K562 (cell line): ENCODE results near the gene CABP2. TPM values are rescaled to one million over a fixed set of nuclear protein-coding genes. Genes with fewer than 3 reads are reported as not detected.

ENCODE experiments used
- ATAC-seq: fragments of 200-7000 bp; cut with Tn5 transposase; 3 replicates; pipeline ENCODE4 v1.9.1; 2020; ENCODE audit warnings: moderate library complexity
- BruUV-seq: library from RNA; stranded (reverse); fragments of 400-500 nt; replicated peaks from 2 replicates; lab custom pipeline; 2021; lab: Mats Ljungman, UMichigan
- CTCF ChIA-PET: fragments of 300-600 bp; formaldehyde crosslinking; extraction: SDS; loops from one replicate; lab custom pipeline; 2021; ENCODE audit warnings: low intra/inter-chr PET ratio; lab: Yijun Ruan, JAX
- POLR2A ChIA-PET: fragments of 300-600, 350-650 bp; sonication (Branson Sonifier 250); formaldehyde crosslinking; extraction: SDS; loops from one replicate; lab custom pipeline; 2021; ENCODE audit warnings: antibody characterized with exemption, inconsistent platforms; lab: Yijun Ruan, JAX
- DNase-seq, 4 experiments: peaks; one replicate each; pipeline versions ENCODE4 v3.0.0 to v3.0.0-alpha.2; 2011 to 2018; ENCODE audit warnings: low spot score in 3 of 4, mixed read lengths in 3 of 4; ENCODE audit errors: extremely low read depth in 1 of 4
- FAIRE-seq: peaks from 2 replicates; lab custom pipeline; 2011; peaks lifted over from hg19 to GRCh38; lab: Jason Lieb, UNC
- H2AFZ ChIP-seq: 2 replicates; pipeline ENCODE4 v1.6.0; 2011; ENCODE audit warnings: low read depth, low read length, control low read depth, inconsistent platforms
- H3K27ac ChIP-seq: fragments of 200-600 bp; 3 replicates; pipeline ENCODE4 v1.8.0; 2011; ENCODE audit warnings: low read depth, mild to moderate bottlenecking, control low read depth, inconsistent platforms, low read length, moderate library complexity, mixed read lengths; ENCODE audit errors: extremely low read depth
- H3K27me3 ChIP-seq, 2 experiments: fragments of 300-600 bp in 1 of 2; 2 replicates in 1 of 2; 3 replicates in 1 of 2; pipeline versions ENCODE4 v1.6.0 to v1.8.0; 2011; ENCODE audit warnings: inconsistent platforms in 2 of 2, low read length in 2 of 2, mild to moderate bottlenecking in 1 of 2, mixed read lengths in 1 of 2, moderate library complexity in 1 of 2; ENCODE audit not compliant: control insufficient read depth in 2 of 2, insufficient read depth in 2 of 2
- H3K36me3 ChIP-seq: fragments of 300-600 bp; 3 replicates; pipeline ENCODE4 v1.8.0; 2011; ENCODE audit warnings: mild to moderate bottlenecking, low read length, inconsistent platforms; ENCODE audit not compliant: control insufficient read depth, insufficient read depth
- H3K4me1 ChIP-seq, 2 experiments: fragments of 200-600 bp in 1 of 2; replicated peaks in 1 of 2; 2 replicates in 1 of 2; 3 replicates in 1 of 2; pipeline versions ENCODE4 v1.5.1 to v1.8.0; 2011; ENCODE audit warnings: inconsistent platforms in 2 of 2, low read length in 2 of 2, mild to moderate bottlenecking in 1 of 2, mixed read lengths in 1 of 2, moderate library complexity in 1 of 2; ENCODE audit not compliant: control insufficient read depth in 2 of 2, insufficient read depth in 2 of 2
- H3K4me2 ChIP-seq: 2 replicates; pipeline ENCODE4 v1.6.1; 2011; ENCODE audit warnings: low read length, control low read depth, inconsistent platforms, mixed read lengths; ENCODE audit not compliant: insufficient read depth
- H3K4me3 ChIP-seq: fragments of 200-600 bp; sonication (generic), shearing (Covaris generic); 2 replicates; pipeline ENCODE4 v1.5.1; 2016; ENCODE audit warnings: control low read depth, inconsistent platforms
- H3K79me2 ChIP-seq: fragments of 200-600 bp; 3 replicates; pipeline ENCODE4 v1.8.0; 2011; ENCODE audit warnings: low read length, inconsistent platforms; ENCODE audit not compliant: control insufficient read depth, insufficient read depth
- H3K9ac ChIP-seq, 2 experiments: 2 replicates each; pipeline versions ENCODE4 v1.6.0 to v1.6.1; 2011; ENCODE audit warnings: low read depth in 2 of 2, low read length in 2 of 2, control low read depth in 1 of 2, inconsistent platforms in 1 of 2, mild to moderate bottlenecking in 1 of 2, mixed read lengths in 1 of 2; ENCODE audit not compliant: insufficient read depth in 1 of 2
- H3K9me1 ChIP-seq: one replicate; pipeline ENCODE4 v1.6.0; 2011; ENCODE audit warnings: inconsistent platforms, mild to moderate bottlenecking, low read length, moderate library complexity; ENCODE audit not compliant: control insufficient read depth, insufficient read depth
- H3K9me3 ChIP-seq: replicated peaks from 2 replicates; pipeline ENCODE4 v1.5.1; 2011; ENCODE audit warnings: low read depth, low read length, inconsistent platforms; ENCODE audit not compliant: control insufficient read depth, insufficient read depth
- H4K20me1 ChIP-seq: replicated peaks from 2 replicates; pipeline ENCODE4 v1.6.1; 2011; ENCODE audit warnings: low read length, inconsistent platforms, mixed read lengths; ENCODE audit not compliant: control insufficient read depth, insufficient read depth
- BCOR ChIP-seq: fragments of 450-650 bp; IDR thresholded peaks from 2 replicates; pipeline ENCODE4 v1.6.1; 2016
- ESRRA ChIP-seq: fragments of 450-650 bp; IDR thresholded peaks from 2 replicates; pipeline ENCODE4 v1.6.1; 2014; ENCODE audit warnings: low read depth, mild to moderate bottlenecking, moderate library complexity, borderline replicate concordance
- POLR2G ChIP-seq: fragments of 200-400 bp; formaldehyde crosslinking; IDR thresholded peaks from 2 replicates; pipeline ENCODE4 v1.6.1; 2017; ENCODE audit warnings: low read depth, mild to moderate bottlenecking, antibody characterized with exemption, low read length, moderate library complexity
- RBFOX2 ChIP-seq: fragments of 200-400 bp; formaldehyde crosslinking; IDR thresholded peaks from 2 replicates; pipeline ENCODE4 v1.6.1; 2017; ENCODE audit warnings: low read depth, mild to moderate bottlenecking, low read length, moderate library complexity
- RBM22 ChIP-seq: fragments of 200-400 bp; formaldehyde crosslinking; IDR thresholded peaks from 2 replicates; pipeline ENCODE4 v1.6.1; 2018; ENCODE audit warnings: low read length, low read depth; ENCODE audit not compliant: poor library complexity, severe bottlenecking
- RBM25 ChIP-seq: fragments of 200-400 bp; formaldehyde crosslinking; IDR thresholded peaks from 2 replicates; pipeline ENCODE4 v1.6.1; 2018; ENCODE audit warnings: low read length, low read depth, moderate library complexity; ENCODE audit not compliant: severe bottlenecking
- RCOR1 ChIP-seq, 2 experiments: IDR thresholded peaks; 2 replicates each; pipeline ENCODE4 v1.6.1; 2012; ENCODE audit warnings: low read depth in 2 of 2, low read length in 2 of 2, borderline replicate concordance in 1 of 2, improper control_type of control experiment in 1 of 2
- THRAP3 ChIP-seq: fragments of 450-650 bp; IDR thresholded peaks from 2 replicates; pipeline ENCODE4 v1.6.1; 2016; ENCODE audit warnings: mild to moderate bottlenecking, inconsistent platforms, borderline replicate concordance
- WGBS: fragments of 100-300 bp; shearing (Covaris generic); methylation state at CpG from one replicate; pipeline ENCODE4 v1.1.6; 2016; ENCODE audit warnings: low coverage, mixed read lengths; ENCODE audit not compliant: insufficient coverage; ENCODE audit errors: missing lambda C conversion rate; 5-methylcytosine and 5-hydroxymethylcytosine counted together
- in situ Hi-C: fragments of 300-500 bp; cut with MboI; formaldehyde crosslinking; loops from 4 replicates; pipeline ENCODE4 v1.15.0; 2018; ENCODE audit warnings: inconsistent platforms, mixed read lengths
- intact Hi-C: fragments of 100-400 bp; cut with micrococcal nuclease; formaldehyde crosslinking; loops from 2 replicates; pipeline ENCODE4 v1.14.2; 2022
- polyA plus RNA-seq, 8 experiments: library from polyadenylated mRNA; depleted of rRNA in 4 of 8; stranded (reverse) in 5 of 8; unstranded in 3 of 8; fragments of >200 nt; fragmentation: Nextera tagmentation in 2 of 8; fragmentation: Illumina TruSeq in 1 of 8; extraction: Ambion mirVana in 2 of 8; extraction: Trizol in 1 of 8; gene quantifications; 2 replicates each; pipeline versions ENCODE4 v1.2.1 to v1.2.3, GENCODE V29; 2011 to 2014; ENCODE audit warnings: inconsistent platforms in 1 of 8, missing spikeins in 1 of 8
- total RNA-seq, 7 experiments: library from RNA; depleted of rRNA in 6 of 7; stranded (reverse); fragments of >200 nt in 6 of 7; fragmentation: Illumina TruSeq in 2 of 7; extraction: Trizol in 2 of 7; gene quantifications; 2 replicates each; pipeline versions ENCODE4 v1.2.1 to v1.2.3, GENCODE V29; 2011 to 2021; ENCODE audit warnings: low replicate concordance in 1 of 7
- TF ChIP-seq, protein P1 (sequence below): sonication (generic); formaldehyde crosslinking; IDR thresholded peaks from 2 replicates; pipeline ENCODE4 v1.8.0; 2022; ENCODE audit warnings: mild to moderate bottlenecking, missing genetic modification reagents
- TF ChIP-seq, protein P2 (sequence below): fragments of 450-650 bp; formaldehyde crosslinking; IDR thresholded peaks from 2 replicates; pipeline ENCODE4 v1.4.0; 2022; ENCODE audit warnings: missing genetic modification characterization

The CABP2 gene
- total and polyA plus RNA-seq, 9 of the 15 experiments (the other 6 are each of a cell fraction or from before 2014, with no cell fraction given), result not detected

DNA sequence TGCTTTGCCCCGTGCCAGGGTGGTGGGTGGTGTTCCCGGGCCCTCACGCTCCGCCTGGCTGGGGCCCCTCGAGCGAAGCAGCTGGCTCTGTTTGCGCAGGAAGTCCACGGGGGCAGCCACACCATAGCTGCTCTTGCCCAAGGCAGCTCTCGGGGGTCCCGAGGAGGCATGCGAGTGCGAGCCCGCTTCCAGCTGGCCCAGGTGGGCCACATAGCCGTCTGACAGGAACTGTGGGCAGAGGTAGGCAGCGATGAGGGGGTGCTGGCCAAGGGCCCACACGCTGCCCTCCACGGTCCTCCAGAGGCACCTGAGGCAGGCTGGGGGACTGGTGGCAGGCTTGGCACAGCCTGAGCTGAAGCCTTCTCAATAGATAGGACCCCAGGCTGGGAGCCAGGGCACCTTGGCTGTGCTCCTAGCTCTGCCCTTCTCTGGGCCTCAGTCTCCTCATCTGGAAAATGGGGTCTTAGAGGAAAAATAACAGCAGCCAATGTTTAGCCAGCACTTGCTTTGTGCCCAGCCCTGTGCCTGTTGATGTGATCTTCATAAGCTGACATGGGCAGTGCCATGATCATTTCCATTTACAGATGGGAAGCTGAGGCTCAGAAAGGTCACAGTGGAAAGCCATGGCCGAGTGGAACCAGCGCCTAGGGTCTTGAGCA is 31.0 kb downstream of the CABP2 start:
- Histone ChIP-seq H3K27me3 (no peaks in the 10 kb centered on the region), H3K27ac (no peak overlapping the region), H3K4me1 (peaks cover 0 to 73% of the 10 kb centered on the region in 2 experiments; a peak in 2 of 5 replicates), H3K36me3 (peaks cover 92% of the 10 kb centered on the region; the same call in 2 of the 3 replicates), H3K79me2 (0 out of 3 replicates have a peak, but pooled peaks cover 3% of the 10 kb centered on the region), H2AFZ (no peak overlapping the region), H3K9ac (peak overlapping the region in 1 of 2 experiments; percentile 86; a peak in 2 of 4 replicates), H3K4me2 (no peak overlapping the region), H4K20me1 (no peaks in the 10 kb centered on the region), H3K9me1 (no peaks in the 10 kb centered on the region), H3K4me3 (no peak overlapping the region), H3K9me3 (no peaks in the 10 kb centered on the region)
- 0 out of 4 replicates have a peak, but pooled peaks of 1 of the 2 experiments have one; percentile 43 for TF ChIP-seq RCOR1 (IDR thresholded peaks at IDR 0.05; ENCODE audit: borderline replicate concordance in 1 of 2, low read depth in 2 of 2, low read length in 2 of 2)
- TF ChIP-seq RBM25, result peak; percentile 82
- TF ChIP-seq, protein P1, sequence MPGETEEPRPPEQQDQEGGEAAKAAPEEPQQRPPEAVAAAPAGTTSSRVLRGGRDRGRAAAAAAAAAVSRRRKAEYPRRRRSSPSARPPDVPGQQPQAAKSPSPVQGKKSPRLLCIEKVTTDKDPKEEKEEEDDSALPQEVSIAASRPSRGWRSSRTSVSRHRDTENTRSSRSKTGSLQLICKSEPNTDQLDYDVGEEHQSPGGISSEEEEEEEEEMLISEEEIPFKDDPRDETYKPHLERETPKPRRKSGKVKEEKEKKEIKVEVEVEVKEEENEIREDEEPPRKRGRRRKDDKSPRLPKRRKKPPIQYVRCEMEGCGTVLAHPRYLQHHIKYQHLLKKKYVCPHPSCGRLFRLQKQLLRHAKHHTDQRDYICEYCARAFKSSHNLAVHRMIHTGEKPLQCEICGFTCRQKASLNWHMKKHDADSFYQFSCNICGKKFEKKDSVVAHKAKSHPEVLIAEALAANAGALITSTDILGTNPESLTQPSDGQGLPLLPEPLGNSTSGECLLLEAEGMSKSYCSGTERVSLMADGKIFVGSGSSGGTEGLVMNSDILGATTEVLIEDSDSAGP (CRISPR knock-in tag), result no peak
- TF ChIP-seq BCOR, result peak; percentile 79
- TF ChIP-seq RBM22, result peak; percentile 20
- peak; percentile 51 for TF ChIP-seq POLR2G
- no peak for TF ChIP-seq THRAP3
- TF ChIP-seq RBFOX2, result peak; percentile 26; the same call in 1 of the 2 replicates
- peak; percentile 56; the same call in 1 of the 2 replicates for TF ChIP-seq ESRRA
- TF ChIP-seq, protein P2, sequence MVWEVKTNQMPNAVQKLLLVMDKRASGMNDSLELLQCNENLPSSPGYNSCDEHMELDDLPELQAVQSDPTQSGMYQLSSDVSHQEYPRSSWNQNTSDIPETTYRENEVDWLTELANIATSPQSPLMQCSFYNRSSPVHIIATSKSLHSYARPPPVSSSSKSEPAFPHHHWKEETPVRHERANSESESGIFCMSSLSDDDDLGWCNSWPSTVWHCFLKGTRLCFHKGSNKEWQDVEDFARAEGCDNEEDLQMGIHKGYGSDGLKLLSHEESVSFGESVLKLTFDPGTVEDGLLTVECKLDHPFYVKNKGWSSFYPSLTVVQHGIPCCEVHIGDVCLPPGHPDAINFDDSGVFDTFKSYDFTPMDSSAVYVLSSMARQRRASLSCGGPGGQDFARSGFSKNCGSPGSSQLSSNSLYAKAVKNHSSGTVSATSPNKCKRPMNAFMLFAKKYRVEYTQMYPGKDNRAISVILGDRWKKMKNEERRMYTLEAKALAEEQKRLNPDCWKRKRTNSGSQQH (CRISPR knock-in tag), result no peak
- ATAC-seq (no peak), FAIRE-seq (no peak), DNase-seq (no peak)
- WGBS, result 95% methylated on average over 17 of the region's 19 CpGs
- POLR2A ChIA-PET, result interaction anchor here (0.6 to 1.4 kb wide), 7 partner anchors 9 to 592 kb away, joined by 3 to 5 read pairs (median 3); partner anchors contain the start of gene AIP
- BruUV-seq, result no TSS peak
- in situ Hi-C loops, result no loop called here
- CTCF ChIA-PET, result no interaction called here
- intact Hi-C loops, result no loop called here
